DOHH2 (cell line): Measurements from ENCODE around the gene GATAD2A.

ENCODE experiments used
- H3F3A ChIP-seq: fragments of 200-600 bp; sonication (generic), shearing (Covaris generic); 2 replicates; pipeline ENCODE4 v1.6.0; 2016; ENCODE audit warnings: antibody characterized with exemption, mild to moderate bottlenecking; ENCODE audit not compliant: control insufficient read depth, insufficient read depth
- H3K27ac ChIP-seq: fragments of 200-600 bp; sonication (generic); 2 replicates; pipeline ENCODE4 v1.5.1; 2014; ENCODE audit warnings: low read depth, mild to moderate bottlenecking, low read length, moderate library complexity
- H3K27me3 ChIP-seq: fragments of 200-600 bp; sonication (generic); 2 replicates; pipeline ENCODE4 v1.6.1; 2014; ENCODE audit warnings: mild to moderate bottlenecking, low read length, mixed read lengths; ENCODE audit not compliant: control insufficient read depth
- H3K36me3 ChIP-seq: fragments of 200-600 bp; sonication (generic); 2 replicates; pipeline ENCODE4 v1.6.1; 2014; ENCODE audit warnings: mild to moderate bottlenecking, low read length, moderate library complexity, mixed read lengths; ENCODE audit not compliant: control insufficient read depth
- H3K4me1 ChIP-seq: fragments of 200-600 bp; sonication (generic); 2 replicates; pipeline ENCODE4 v1.6.1; 2014; ENCODE audit warnings: mild to moderate bottlenecking, low read length, mixed read lengths; ENCODE audit not compliant: control insufficient read depth
- H3K4me2 ChIP-seq: fragments of 200-600 bp; sonication (generic); 2 replicates; pipeline ENCODE4 v1.6.0; 2014; ENCODE audit warnings: mild to moderate bottlenecking, low read length, moderate library complexity
- H3K4me3 ChIP-seq: fragments of 200-600 bp; sonication (generic); 2 replicates; pipeline ENCODE4 v1.5.1; 2014; ENCODE audit warnings: mild to moderate bottlenecking, low read length, mixed read lengths
- H3K79me2 ChIP-seq: fragments of 200-600 bp; sonication (generic); 2 replicates; pipeline ENCODE4 v1.6.1; 2014; ENCODE audit warnings: mild to moderate bottlenecking, low read length, mixed read lengths; ENCODE audit not compliant: control insufficient read depth
- H3K9me2 ChIP-seq: fragments of 200-600 bp; sonication (generic); replicated peaks from 2 replicates; pipeline ENCODE4 v1.6.1; 2014; ENCODE audit warnings: mild to moderate bottlenecking, low read length, mixed read lengths; ENCODE audit not compliant: control insufficient read depth
- H3K9me3 ChIP-seq: fragments of 200-600 bp; sonication (generic); 2 replicates; pipeline ENCODE4 v1.6.1; 2014; ENCODE audit warnings: antibody characterized with exemption, low read length, mixed read lengths; ENCODE audit not compliant: control insufficient read depth, insufficient read depth
- H4K20me1 ChIP-seq: fragments of 200-600 bp; sonication (generic); 2 replicates; pipeline ENCODE4 v1.6.0; 2014; ENCODE audit warnings: low read depth, mild to moderate bottlenecking, antibody characterized with exemption, low read length, moderate library complexity; ENCODE audit not compliant: control insufficient read depth, insufficient read depth
- EZH2phosphoT487 ChIP-seq: fragments of 200-600 bp; sonication (generic); IDR thresholded peaks from 2 replicates; pipeline ENCODE4 v1.6.1; 2017; ENCODE audit warnings: borderline replicate concordance, mild to moderate bottlenecking, antibody characterized with exemption, low read length, moderate library complexity, mixed read lengths
- TF ChIP-seq, protein P1 (sequence below): fragments of 200-600 bp; sonication (generic); IDR thresholded peaks from one replicate; pipeline ENCODE4 v1.5.1; 2014; ENCODE audit warnings: antibody characterized with exemption, mild to moderate bottlenecking, low read depth, low read length; ENCODE audit not compliant: poor library complexity, severe bottlenecking

GATAD2A gene

DNA sequence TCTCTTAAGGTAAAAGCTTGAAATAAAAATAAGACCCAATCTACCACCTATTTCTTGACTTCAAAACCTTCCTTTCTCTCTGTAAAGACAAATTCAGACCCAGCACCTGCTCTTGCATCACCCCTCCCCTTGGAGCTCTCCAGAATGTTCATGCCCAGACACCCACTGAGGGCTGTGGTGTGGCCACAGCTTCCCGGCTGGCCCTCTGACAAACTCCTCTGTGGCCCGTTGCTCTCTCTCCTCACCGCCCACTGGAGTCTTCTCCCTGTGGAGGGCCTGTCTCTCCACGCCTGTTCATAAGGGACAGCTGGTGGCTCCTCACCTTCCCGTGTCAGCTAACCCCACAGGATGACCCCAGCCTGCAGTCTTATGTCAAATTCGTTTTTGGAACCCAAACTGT, 60.7 kb downstream of the GATAD2A start:
- Histone ChIP-seq H3F3A (peaks cover 5% of the 10 kb centered on the region), H3K4me2 (no peak overlapping the region), H3K79me2 (peaks cover 98% of the 10 kb centered on the region), H3K4me3 (no peak overlapping the region), H3K4me1 (peaks cover 40% of the 10 kb centered on the region), H3K27me3 (no peaks in the 10 kb centered on the region), H3K36me3 (peaks cover 83% of the 10 kb centered on the region), H3K27ac (no peak overlapping the region), H3K9me2 (no peaks in the 10 kb centered on the region), H4K20me1 (no peaks in the 10 kb centered on the region), H3K9me3 (peaks cover 50% of the 10 kb centered on the region)
- TF ChIP-seq, protein P1, sequence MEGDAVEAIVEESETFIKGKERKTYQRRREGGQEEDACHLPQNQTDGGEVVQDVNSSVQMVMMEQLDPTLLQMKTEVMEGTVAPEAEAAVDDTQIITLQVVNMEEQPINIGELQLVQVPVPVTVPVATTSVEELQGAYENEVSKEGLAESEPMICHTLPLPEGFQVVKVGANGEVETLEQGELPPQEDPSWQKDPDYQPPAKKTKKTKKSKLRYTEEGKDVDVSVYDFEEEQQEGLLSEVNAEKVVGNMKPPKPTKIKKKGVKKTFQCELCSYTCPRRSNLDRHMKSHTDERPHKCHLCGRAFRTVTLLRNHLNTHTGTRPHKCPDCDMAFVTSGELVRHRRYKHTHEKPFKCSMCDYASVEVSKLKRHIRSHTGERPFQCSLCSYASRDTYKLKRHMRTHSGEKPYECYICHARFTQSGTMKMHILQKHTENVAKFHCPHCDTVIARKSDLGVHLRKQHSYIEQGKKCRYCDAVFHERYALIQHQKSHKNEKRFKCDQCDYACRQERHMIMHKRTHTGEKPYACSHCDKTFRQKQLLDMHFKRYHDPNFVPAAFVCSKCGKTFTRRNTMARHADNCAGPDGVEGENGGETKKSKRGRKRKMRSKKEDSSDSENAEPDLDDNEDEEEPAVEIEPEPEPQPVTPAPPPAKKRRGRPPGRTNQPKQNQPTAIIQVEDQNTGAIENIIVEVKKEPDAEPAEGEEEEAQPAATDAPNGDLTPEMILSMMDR: no peak
- no peak for TF ChIP-seq EZH2phosphoT487

DNA sequence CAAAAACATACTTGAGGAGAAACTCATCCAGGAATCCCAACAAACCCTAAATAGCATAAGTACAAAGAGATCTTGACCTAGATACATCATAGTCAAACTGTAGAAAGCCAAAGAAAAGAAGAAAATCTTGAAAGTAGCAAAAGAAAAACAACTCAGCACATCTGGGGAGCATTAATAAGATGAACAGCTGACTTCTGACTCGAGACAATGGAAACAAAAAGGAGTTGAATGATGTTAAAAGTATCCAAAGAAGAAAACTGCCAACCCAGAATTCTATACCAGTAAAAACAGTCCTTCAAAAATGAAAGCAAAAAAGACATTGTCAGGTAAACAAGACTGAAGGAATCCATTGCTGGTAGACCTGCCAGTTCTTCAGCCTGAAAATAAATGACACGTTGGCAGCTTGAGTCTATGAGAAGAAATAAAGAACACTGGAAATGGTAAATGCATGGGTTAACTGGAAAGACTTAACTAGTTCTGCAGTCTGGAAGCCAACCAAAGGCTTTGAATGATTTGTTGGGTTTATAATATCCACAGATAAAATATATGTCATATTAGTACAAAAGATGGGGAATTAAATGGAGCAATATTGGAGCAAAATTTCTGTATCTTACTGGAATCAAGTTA, 63.1 kb downstream of the GATAD2A start:
- Histone ChIP-seq H3F3A (peaks cover 8% of the 10 kb centered on the region), H3K79me2 (peaks cover 98% of the 10 kb centered on the region), H3K27me3 (no peaks in the 10 kb centered on the region), H3K27ac (no peak overlapping the region), H4K20me1 (0 out of 2 replicates have a peak, but pooled peaks cover 5% of the 10 kb centered on the region), H3K9me2 (no peaks in the 10 kb centered on the region), H3K36me3 (peaks cover 79% of the 10 kb centered on the region), H3K4me3 (no peak overlapping the region), H3K4me2 (no peak overlapping the region), H3K9me3 (peaks cover 47% of the 10 kb centered on the region), H3K4me1 (peaks cover 48% of the 10 kb centered on the region)
- TF ChIP-seq, protein P1: no peak
- no peak for TF ChIP-seq EZH2phosphoT487

DNA sequence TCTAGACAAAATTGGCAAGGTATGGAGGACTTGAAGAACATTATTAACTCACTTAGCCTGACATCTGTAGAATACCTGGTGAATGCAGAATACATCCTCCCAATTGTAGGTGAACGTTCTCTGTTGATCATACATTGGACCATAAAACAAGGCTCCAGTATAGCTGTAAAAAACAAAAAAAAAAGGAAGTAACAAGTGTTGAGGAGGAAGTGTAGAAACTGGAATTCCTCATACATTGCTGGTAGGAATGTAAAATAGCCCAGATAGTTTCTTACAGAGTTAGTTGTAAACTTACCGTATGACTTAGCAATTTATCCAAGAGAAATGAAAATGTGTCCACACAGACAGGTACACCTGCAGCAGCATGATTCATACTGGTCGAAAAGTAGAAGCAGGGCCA, 65.1 kb downstream of the GATAD2A start:
- H3K36me3 ChIP-seq: peaks cover 76% of the 10 kb centered on the region
- peaks cover 98% of the 10 kb centered on the region for H3K79me2 ChIP-seq
- peak overlapping the region; percentile 37 for H3K4me3 ChIP-seq
- TF ChIP-seq, protein P1: no peak
- TF ChIP-seq EZH2phosphoT487: no peak
- no peaks in the 10 kb centered on the region for H3K27me3 ChIP-seq
- peaks cover 8% of the 10 kb centered on the region for H4K20me1 ChIP-seq
- peaks cover 31% of the 10 kb centered on the region for H3K9me3 ChIP-seq
- H3K9me2 ChIP-seq: no peaks in the 10 kb centered on the region
- peaks cover 57% of the 10 kb centered on the region for H3K4me1 ChIP-seq
- peaks cover 8% of the 10 kb centered on the region for H3F3A ChIP-seq
- peak overlapping the region; percentile 54 for H3K4me2 ChIP-seq
- H3K27ac ChIP-seq: peak overlapping the region; percentile 61
